Raji (cell line): ENCODE data around the gene TADA1.

Experiments
- POLR2A ChIP-seq: IDR thresholded peaks from 2 replicates; pipeline ENCODE4 v1.6.1; 2011; ENCODE audit warnings: low read depth, low read length, control low read depth; ENCODE audit not compliant: insufficient read depth

The TADA1 gene

DNA sequence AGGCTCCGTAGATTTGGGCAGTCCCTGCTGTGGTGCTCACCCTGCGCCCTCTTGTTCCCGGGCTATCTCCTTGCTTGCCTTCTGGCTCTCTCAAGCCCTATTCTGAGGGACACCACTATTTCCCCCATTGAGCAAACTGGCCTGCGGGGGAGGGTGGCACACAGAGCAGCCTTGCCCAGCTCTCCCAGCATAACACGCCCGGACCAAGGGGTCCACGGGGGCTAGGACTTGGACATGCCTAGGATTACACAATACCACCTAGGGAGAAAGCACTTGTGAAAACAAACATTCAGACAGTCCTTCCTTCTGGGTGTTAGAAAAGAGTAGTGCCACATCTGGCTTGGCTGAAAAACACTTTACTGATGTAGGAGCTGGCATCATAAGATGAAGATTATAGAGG is 7.4 kb downstream of the TADA1 start:
- no peak for TF ChIP-seq POLR2A

DNA sequence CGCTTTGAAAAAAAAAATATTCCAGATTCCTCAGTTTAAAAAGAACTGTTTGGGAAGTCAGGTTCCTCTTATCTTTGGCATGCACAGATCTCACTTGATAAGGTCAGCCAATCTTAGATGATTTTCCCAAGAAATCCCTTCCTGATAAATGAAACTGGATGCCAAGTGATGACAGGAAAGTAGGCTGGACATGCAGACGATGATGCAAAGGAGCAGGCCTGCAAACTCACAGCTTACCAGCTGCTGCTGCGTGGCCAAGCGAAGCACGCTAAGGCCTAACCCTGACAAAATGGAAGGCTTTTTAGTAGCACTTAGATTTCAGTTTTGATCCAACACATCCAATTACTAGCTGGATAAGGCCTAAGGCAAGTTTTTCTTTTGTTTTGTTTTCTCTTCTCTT is 10.1 kb downstream of the TADA1 start:
- TF ChIP-seq POLR2A: no peak

DNA sequence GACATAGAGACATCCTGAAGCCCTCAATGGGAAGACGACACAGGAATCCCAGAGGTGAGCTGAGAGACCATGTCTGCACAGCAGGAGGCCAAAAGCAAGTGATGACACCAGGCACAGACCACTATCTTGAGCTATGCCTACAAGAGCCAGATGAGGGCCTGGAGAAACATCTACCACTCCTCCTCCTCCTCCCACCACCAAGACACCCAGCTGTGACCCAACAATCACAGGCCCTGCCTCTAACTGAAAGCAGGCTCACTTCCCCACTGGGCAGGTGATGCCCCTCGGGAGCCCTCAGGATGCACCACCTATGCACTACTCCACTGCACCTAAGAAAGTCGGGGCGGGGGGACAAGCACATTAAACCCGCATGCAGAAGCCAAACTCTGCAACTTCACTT is 16.5 kb downstream of the TADA1 start:
- TF ChIP-seq POLR2A: no peak

DNA sequence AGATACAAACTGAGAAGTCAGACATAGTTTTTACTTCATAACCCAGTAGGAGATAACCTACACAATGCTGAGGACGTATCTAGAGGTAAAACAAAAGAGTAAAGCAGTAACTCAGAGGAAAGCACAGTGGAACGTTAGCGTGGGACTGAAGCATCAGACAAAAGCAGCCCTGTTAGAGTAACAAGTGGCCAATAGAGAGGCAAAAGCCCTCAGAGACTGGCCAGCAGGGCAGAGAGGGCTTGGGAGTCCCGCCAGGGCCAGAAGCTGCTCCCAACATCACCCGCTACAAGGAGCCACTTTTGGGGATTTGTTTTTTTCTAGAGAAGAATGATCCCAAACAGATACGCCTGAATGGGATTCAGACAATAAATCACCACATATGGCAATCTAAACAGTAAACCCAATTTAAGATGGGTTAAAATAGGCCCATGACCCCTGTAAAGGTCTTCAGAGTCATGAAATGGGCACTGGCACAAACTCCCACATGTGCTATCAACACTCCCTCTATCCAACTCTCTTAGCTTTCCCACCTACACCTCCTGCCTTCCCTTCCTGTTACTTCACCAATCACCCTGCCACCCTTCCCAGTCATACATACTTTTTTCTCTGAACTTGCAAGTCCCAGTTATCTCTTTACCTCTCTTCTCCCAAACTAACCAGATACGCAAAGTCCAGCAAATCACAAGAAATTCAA is 17.2 kb downstream of the TADA1 start:
- no peak for TF ChIP-seq POLR2A

DNA sequence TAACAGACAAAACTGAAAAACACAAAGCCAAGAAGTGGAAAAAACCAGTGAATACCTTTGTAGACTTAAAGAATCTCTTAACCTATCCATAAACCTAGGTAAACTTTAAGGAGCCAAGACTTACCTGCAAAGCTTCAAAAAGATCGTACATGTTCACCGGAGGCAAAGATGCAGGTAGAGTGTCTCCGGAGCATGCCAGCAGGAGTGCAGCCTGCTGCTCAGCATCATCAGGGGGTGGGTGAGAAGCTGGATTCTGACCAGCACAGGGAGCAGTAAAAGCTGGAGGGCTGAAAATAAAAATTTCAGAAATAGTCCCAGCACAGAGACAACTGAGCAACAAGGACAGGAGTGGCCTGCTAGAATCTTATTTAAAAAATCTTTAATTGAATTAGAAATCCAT is 18.1 kb downstream of the TADA1 start:
- no peak for TF ChIP-seq POLR2A

DNA sequence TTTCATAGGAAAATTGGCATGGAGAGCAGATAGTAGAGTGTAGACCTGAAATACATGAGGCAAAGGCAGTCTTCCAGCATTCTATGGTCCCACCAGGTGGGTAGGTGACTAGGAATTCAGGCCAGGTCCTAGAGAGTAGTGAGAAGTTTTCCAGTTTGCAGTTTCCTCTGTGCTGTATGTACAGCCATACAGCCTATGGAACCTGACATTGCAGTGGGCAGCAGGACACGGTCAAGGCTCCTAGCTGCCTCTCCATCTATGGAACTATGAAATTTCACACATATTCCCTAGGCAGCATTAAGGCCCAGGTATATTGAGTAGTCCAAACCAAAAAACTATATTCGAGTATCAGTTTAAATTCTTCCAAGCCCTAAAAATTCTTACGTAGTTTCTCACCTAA is 20.5 kb downstream of the TADA1 start:
- no peak for TF ChIP-seq POLR2A

DNA sequence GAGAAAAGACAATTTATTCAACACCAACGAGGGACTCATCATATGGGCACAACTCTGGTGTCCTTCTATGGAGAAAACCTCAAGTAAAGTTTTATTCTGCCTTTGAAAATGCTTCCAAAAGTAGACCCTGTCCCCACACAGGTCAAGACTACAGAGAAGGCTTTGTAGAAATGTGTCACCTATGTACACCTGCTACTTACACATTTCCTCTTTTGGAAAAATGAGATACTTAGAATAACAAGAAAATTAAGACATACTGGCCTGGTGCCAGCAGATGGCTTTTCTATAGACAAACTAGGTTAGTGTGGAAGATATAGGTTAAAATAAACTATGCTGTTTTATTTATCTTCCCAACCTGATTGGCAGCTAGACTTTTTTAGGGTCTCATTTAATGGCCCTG is 23.1 kb downstream of the TADA1 start:
- no peak for TF ChIP-seq POLR2A

DNA sequence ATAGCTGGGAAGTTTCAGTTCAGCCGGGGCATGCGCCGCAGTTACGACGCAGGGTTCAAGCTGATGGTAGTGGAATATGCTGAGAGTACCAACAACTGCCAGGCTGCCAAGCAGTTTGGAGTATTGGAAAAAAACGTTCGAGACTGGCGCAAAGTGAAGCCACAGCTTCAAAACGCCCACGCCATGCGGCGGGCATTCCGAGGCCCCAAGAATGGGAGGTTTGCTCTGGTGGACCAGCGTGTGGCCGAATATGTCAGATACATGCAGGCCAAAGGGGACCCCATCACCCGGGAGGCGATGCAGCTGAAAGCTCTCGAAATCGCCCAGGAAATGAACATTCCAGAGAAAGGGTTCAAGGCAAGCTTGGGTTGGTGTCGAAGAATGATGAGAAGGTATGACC is 26.9 kb downstream of the TADA1 start:
- no peak for TF ChIP-seq POLR2A

DNA sequence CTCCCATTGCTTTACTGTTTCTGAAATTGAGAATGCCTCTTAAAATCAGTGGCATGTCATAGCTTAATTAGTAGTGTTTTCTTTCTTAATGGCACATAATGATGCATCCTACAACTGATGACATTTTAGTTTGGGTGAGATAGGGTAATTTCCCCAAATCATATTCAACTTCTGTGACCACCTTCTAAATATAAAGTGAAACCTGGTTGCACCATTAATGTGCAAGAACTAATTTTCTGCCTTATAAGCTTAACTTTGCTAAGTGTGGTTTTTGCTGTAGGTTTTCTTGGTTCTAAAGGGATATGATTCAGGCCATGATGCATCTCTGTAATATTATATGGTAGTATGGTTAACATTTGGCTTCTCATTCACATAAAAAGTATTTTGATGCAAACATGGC is 27.9 kb downstream of the TADA1 start:
- no peak for TF ChIP-seq POLR2A

DNA sequence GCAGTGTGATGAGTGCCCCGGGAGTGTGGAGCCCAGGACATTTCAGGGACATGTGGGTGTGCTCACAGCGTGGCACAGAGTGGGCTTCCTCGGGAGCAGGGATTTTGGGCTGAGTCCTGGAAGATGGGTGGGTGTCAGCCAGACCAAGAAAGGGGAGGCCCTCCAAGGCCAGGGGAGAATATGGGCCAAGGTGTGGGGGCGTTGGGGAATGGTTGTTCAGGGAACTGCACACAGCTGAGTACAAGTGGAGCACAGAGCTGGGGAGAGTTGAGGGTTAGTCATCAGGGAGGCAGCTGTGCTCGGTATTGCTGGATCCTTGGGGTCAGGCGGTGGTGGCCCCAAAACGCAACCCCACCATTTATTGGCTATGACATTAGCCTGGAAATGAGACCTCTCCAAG is 31.3 kb downstream of the TADA1 start:
- no peak for TF ChIP-seq POLR2A

DNA sequence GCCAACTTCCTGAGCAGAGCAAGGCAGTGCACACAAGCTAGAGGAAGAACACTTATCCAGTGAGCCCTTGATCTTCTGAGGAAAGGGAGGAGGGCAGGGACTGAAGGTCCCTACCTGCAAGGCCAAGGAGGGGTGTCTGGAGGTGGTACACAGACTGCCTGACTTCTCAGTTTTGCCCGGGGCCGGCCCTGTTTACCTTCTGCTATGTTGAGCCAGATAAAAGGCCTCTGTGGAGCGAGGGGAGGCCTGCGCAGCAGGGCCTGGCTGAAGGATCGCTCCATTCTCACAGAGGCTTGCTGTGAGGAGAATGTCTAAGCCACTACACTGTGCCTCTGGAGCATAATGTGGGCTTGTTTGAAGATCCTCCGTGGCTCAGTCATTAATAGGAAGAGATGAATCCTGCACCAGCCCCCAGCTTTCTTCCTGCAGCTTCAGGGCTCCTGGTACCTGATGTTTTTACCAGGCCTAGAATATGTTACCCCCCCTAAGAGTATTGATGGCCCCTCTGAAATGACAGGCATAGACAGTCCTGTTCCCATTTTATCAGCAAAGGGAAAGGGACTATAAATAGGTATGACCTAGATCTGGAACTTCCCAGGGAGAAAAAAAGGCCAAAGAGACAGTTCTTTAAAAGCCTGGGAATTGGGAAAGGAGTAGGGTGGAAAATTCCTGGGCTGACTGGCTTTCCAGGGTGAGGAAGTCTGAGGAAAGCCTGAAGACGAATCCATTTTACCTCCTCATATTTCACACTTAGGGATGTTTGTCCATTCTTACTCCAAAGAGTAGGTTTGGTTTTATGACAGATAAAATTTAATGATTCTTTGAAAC is 32.1 kb downstream of the TADA1 start:
- TF ChIP-seq POLR2A: no peak

DNA sequence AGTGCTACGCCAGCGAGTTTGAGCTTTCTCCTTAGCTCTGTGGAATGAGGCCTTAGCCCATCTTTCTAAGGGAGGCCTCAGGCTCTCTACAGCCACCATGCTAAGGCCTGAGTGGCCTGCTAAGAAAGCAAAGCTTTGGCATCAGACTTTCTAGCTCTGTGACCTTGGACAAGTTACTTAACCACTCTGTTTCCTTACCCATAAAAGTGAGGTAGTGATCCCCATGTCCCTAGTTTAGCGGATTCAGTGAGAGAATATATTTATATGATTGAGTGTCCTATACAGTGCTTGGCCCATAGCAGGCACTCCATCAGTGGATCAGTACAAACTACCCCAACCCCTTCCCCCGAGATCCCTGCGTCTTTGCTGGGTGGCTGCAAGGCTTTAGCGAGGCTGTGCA is 32.7 kb downstream of the TADA1 start:
- TF ChIP-seq POLR2A: no peak

DNA sequence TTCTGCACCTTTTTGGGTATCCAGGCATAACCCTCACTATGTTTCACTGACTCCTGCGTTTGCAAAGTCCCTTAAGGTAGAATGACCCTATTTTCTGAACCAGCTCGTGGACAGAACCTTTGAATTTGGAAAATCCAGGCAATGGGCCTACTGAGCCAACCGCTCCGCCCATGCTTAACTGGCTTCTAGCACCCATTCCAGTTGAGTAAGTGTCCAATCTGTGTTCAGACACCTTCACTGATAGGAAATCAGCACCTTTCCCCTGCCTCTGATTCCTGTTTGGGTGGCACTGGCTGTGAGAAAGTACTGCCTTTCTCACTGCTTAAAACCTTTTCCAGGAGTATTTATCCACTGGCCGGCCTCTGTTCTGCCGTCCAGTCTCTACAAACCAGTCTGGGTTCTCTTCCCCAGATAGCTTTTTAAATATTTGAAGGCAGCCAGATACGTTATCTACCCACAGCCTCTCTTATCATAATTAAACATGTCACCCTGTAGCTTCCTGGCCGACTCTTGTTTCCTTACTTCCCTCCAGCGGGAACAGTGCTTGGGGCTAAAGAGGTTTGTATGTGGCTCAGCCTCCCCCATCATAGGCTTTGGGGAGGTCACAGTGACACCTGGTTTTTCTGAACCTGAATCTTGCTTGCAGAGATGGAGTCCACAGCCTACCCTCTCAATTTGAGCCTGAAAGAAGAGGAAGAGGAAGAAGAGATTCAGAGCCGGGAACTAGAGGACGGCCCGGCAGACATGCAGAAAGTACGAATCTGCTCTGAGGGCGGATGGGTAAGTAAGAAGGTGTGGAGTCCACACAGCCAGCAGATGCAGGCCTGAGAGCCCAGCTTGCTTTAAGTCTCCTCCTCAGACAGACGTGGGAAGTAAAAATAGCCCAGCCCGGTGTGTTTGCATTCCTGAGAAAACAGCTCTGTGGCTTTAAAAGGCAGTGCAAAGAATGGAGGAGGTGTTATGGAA is 35.5 kb downstream of the TADA1 start:
- no peak for TF ChIP-seq POLR2A

DNA sequence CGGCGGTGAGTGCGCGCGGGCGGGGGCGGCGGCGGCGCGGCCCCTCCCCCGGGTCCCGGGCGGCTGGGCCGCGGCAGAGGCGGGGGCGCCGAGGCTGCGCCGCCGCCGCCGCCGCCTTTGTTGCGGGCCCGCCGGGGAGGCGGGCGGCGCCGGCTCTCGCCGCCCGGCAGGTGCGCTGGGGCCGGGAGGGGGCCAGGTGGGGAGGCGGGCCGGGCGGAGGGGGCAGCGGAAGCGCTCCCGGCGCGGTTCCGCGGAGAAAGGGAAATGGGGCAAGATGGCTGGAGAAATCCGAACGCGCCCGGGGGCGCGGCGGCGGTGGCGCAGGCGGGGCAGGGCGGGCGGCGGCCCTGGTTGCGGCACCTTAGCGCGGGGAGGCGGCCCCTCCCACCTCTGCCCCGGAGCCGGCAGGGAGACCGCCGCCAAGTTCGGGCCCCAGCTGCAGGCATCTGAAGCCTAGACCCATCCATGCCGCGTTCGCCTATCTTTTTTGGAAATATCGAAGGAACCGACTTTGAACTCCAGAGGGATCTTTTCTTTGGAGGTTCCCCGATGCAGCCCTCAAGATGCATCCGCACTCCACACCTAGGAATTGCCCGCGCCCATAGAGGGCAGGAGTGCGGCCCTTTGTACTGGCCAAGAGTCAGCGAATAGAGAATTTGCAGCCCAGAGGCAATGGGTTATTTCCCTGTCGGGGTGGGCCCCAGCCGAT is 36.3 kb downstream of the TADA1 start:
- TF ChIP-seq POLR2A: no peak
